WTC11 (cell line): ENCODE results near the gene AKAP1. TPM values are rescaled to one million over a fixed set of nuclear protein-coding genes. Genes with fewer than 3 reads are reported as not detected.

Experiments used
- ATAC-seq: fragments of 200-7000 bp; cut with Tn5 transposase; 2 replicates; pipeline ENCODE4 v1.10.0; 2021; ENCODE audit warnings: mild to moderate bottlenecking, moderate library complexity
- CTCF ChIA-PET: fragments of 300-600 bp; sonication (Branson Sonifier 250); formaldehyde crosslinking; loops from one replicate; lab custom pipeline; 2021; ENCODE audit warnings: antibody characterized with exemption; lab: Charles Lee
- POLR2A ChIA-PET: fragments of 350-600 bp; sonication (Branson Sonifier 250); formaldehyde crosslinking; loops from one replicate; lab custom pipeline; 2021; ENCODE audit warnings: antibody characterized with exemption; lab: Charles Lee
- DNase-seq: peaks from one replicate; pipeline ENCODE4 v3.0.0; 2021; ENCODE audit warnings: low spot score
- H3K27ac Mint-ChIP-seq: 2 replicates; pipeline ENCODE4 v1.8.0; 2021; ENCODE audit warnings: mixed read lengths
- H3K27me3 Mint-ChIP-seq: 2 replicates; pipeline ENCODE4 v1.8.0; 2021; ENCODE audit warnings: low read depth, mild to moderate bottlenecking, moderate library complexity, mixed read lengths
- H3K36me3 Mint-ChIP-seq: 2 replicates; pipeline ENCODE4 v1.8.0; 2021; ENCODE audit warnings: mixed read lengths
- H3K4me1 Mint-ChIP-seq: 2 replicates; pipeline ENCODE4 v1.8.0; 2022; ENCODE audit warnings: mixed read lengths
- H3K4me3 Mint-ChIP-seq: 2 replicates; pipeline ENCODE4 v1.8.0; 2021; ENCODE audit warnings: mild to moderate bottlenecking, moderate library complexity, mixed read lengths
- H3K9me3 Mint-ChIP-seq: 2 replicates; pipeline ENCODE4 v1.8.0; 2021; ENCODE audit warnings: mixed read lengths
- AR ChIP-seq: fragments of 250-450 bp; sonication (Bioruptor Pico); IDR thresholded peaks from 2 replicates; pipeline ENCODE4 v1.9.0; 2021; ENCODE audit warnings: mild to moderate bottlenecking
- ATF1 ChIP-seq: sonication (generic); formaldehyde crosslinking; IDR thresholded peaks from 2 replicates; pipeline ENCODE4 v1.8.1; 2023; ENCODE audit warnings: mild to moderate bottlenecking, moderate library complexity, missing genetic modification reagents
- CTCF ChIP-seq: fragments of 200-600 bp; IDR thresholded peaks from 2 replicates; pipeline ENCODE4 v1.8.0; 2022; ENCODE audit warnings: antibody characterized with exemption
- GTF2I ChIP-seq: fragments of 250-450 bp; sonication (Bioruptor Pico); conservative IDR thresholded peaks from 2 replicates; pipeline ENCODE4 v1.4.0; 2021; ENCODE audit warnings: mild to moderate bottlenecking
- NFATC4 ChIP-seq: fragments of 250-450 bp; sonication (Bioruptor Pico); IDR thresholded peaks from 2 replicates; pipeline ENCODE4 v1.9.0; 2021; ENCODE audit warnings: mild to moderate bottlenecking
- NFE2L1 ChIP-seq: sonication (generic); formaldehyde crosslinking; IDR thresholded peaks from 2 replicates; pipeline ENCODE4 v1.8.1; 2023; ENCODE audit warnings: missing genetic modification reagents
- NFYB ChIP-seq: sonication (generic); formaldehyde crosslinking; conservative IDR thresholded peaks from 2 replicates; pipeline ENCODE4 v1.8.0; 2022; ENCODE audit warnings: low read depth, missing genetic modification reagents
- PRRX2 ChIP-seq: fragments of 250-450 bp; sonication (Bioruptor Pico); IDR thresholded peaks from 2 replicates; pipeline ENCODE4 v1.8.0; 2021; ENCODE audit warnings: mild to moderate bottlenecking
- TEAD1 ChIP-seq: sonication (generic); formaldehyde crosslinking; IDR thresholded peaks from 2 replicates; pipeline ENCODE4 v1.8.0; 2022; ENCODE audit warnings: mild to moderate bottlenecking, missing genetic modification reagents
- TP53 ChIP-seq: sonication (generic); formaldehyde crosslinking; IDR thresholded peaks from 2 replicates; pipeline ENCODE4 v1.8.1; 2023; ENCODE audit warnings: mild to moderate bottlenecking, missing genetic modification reagents
- ZBTB21 ChIP-seq: sonication (generic); formaldehyde crosslinking; IDR thresholded peaks from 2 replicates; pipeline ENCODE4 v1.8.1; 2023; ENCODE audit warnings: mild to moderate bottlenecking, missing genetic modification reagents, borderline replicate concordance
- ZNF219 ChIP-seq: sonication (generic); formaldehyde crosslinking; IDR thresholded peaks from 2 replicates; pipeline ENCODE4 v1.8.0; 2023; ENCODE audit warnings: missing genetic modification reagents, mild to moderate bottlenecking, borderline replicate concordance
- ZNF416 ChIP-seq: fragments of 250-450 bp; sonication (Bioruptor Pico); IDR thresholded peaks from 2 replicates; pipeline ENCODE4 v1.9.0; 2021; ENCODE audit warnings: mild to moderate bottlenecking, inconsistent platforms
- total RNA-seq: library from RNA; stranded (reverse); gene quantifications from 3 replicates; pipeline ENCODE4 v1.2.3, GENCODE V29; 2021
- TF ChIP-seq, protein P1 (sequence below): sonication (generic); formaldehyde crosslinking; IDR thresholded peaks from 2 replicates; pipeline ENCODE4 v1.8.0; 2023; ENCODE audit warnings: missing genetic modification reagents, mild to moderate bottlenecking, borderline replicate concordance
- TF ChIP-seq, protein P2 (sequence below): sonication (generic); formaldehyde crosslinking; IDR thresholded peaks from 2 replicates; pipeline ENCODE4 v1.8.1; 2022; ENCODE audit warnings: mild to moderate bottlenecking, moderate library complexity, missing genetic modification reagents
- TF ChIP-seq, protein P3 (sequence below): fragments of 250-450 bp; sonication (Bioruptor Pico); IDR thresholded peaks from 2 replicates; pipeline ENCODE4 v2.1.2; 2022; ENCODE audit warnings: mild to moderate bottlenecking, moderate library complexity
- TF ChIP-seq, protein P4 (sequence below): sonication (generic); formaldehyde crosslinking; conservative IDR thresholded peaks from 2 replicates; pipeline ENCODE4 v1.8.1; 2023; ENCODE audit warnings: mild to moderate bottlenecking, low read depth, missing genetic modification reagents, moderate library complexity
- TF ChIP-seq, protein P5 (sequence below): fragments of 250-450 bp; sonication (Bioruptor Pico); IDR thresholded peaks from 2 replicates; pipeline ENCODE4 v1.9.0; 2021; ENCODE audit warnings: moderate library complexity, mild to moderate bottlenecking, inconsistent platforms, borderline replicate concordance
- TF ChIP-seq, protein P6 (sequence below): sonication (generic); formaldehyde crosslinking; IDR thresholded peaks from 2 replicates; pipeline ENCODE4 v1.8.1; 2023; ENCODE audit warnings: mild to moderate bottlenecking, missing genetic modification reagents, moderate library complexity

The AKAP1 gene
- total RNA-seq, 1 experiment from 2014 or later: 74.5 TPM

DNA sequence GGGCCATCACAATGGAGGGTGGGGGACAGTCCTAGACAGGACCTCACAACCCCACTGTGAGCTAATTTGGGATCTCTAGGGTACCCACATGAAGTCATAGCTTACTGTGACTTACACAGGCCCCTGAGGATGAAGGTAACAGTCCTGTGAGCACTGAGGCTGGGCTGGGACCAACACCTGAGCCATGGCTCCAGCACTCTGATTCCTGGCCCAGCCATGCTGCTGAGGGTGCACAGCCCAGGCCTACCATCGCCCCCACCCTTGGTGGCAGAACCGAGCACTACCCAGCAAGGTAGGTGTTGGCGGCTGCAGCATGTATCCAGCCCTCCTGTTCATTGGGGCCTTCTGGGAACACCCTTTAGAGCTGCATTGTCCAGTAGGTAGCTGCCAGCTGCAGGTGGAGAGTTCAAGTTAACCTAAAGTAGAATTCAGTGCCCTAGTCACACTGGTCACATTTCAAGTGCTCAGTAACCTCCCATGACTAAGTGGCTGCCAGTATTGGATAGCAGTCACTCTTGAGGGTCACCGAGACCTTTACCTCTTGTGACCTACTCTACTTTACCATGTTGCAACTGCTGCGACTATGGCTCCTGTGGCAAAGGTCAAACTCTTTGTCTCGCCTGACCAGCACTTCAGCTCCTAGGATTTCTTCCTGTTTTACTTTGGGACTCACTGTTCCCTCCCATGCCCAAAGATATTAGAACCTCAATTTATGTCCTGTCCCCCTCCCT lies 11.6 kb downstream of the AKAP1 start (continued):
- TF ChIP-seq AR (CRISPR knock-in tag) (no peak), NFYB (CRISPR knock-in tag) (no peak)
- TF ChIP-seq, protein P1, sequence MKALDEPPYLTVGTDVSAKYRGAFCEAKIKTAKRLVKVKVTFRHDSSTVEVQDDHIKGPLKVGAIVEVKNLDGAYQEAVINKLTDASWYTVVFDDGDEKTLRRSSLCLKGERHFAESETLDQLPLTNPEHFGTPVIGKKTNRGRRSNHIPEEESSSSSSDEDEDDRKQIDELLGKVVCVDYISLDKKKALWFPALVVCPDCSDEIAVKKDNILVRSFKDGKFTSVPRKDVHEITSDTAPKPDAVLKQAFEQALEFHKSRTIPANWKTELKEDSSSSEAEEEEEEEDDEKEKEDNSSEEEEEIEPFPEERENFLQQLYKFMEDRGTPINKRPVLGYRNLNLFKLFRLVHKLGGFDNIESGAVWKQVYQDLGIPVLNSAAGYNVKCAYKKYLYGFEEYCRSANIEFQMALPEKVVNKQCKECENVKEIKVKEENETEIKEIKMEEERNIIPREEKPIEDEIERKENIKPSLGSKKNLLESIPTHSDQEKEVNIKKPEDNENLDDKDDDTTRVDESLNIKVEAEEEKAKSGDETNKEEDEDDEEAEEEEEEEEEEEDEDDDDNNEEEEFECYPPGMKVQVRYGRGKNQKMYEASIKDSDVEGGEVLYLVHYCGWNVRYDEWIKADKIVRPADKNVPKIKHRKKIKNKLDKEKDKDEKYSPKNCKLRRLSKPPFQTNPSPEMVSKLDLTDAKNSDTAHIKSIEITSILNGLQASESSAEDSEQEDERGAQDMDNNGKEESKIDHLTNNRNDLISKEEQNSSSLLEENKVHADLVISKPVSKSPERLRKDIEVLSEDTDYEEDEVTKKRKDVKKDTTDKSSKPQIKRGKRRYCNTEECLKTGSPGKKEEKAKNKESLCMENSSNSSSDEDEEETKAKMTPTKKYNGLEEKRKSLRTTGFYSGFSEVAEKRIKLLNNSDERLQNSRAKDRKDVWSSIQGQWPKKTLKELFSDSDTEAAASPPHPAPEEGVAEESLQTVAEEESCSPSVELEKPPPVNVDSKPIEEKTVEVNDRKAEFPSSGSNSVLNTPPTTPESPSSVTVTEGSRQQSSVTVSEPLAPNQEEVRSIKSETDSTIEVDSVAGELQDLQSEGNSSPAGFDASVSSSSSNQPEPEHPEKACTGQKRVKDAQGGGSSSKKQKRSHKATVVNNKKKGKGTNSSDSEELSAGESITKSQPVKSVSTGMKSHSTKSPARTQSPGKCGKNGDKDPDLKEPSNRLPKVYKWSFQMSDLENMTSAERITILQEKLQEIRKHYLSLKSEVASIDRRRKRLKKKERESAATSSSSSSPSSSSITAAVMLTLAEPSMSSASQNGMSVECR (CRISPR knock-in tag): no peak

GRCh38 chr17:57097832-57098421 lies 12.9 kb downstream of the AKAP1 start:
- Mint-ChIP-seq H3K9me3 (no peaks in the 10 kb centered on the region), H3K27me3 (no peaks in the 10 kb centered on the region), H3K27ac (0 out of 2 replicates have a peak overlapping the region, but pooled peaks have one; percentile 19), H3K4me3 (no peak overlapping the region), H3K4me1 (peaks cover 84% of the 10 kb centered on the region), H3K36me3 (no peaks in the 10 kb centered on the region)
- DNase-seq (no peak), ATAC-seq (no peak)
- ChIA-PET POLR2A (interaction anchor here (0.9 kb wide), 1 partner anchor 9 kb away, joined by 3 read pairs; no protein-coding TSS in a partner anchor), CTCF (interaction anchor here (0.8 to 4.7 kb wide), 8 partner anchors 9 to 278 kb away, joined by 3 to 29 read pairs (median 4); partner anchors contain the start of gene AKAP1)
- TF ChIP-seq CTCF (no peak), TP53 (CRISPR knock-in tag) (no peak), PRRX2 (CRISPR knock-in tag) (no peak), TEAD1 (CRISPR knock-in tag) (no peak), ZNF219 (CRISPR knock-in tag) (no peak), NFATC4 (no peak), GTF2I (CRISPR knock-in tag) (no peak), ZBTB21 (CRISPR knock-in tag) (no peak), ATF1 (CRISPR knock-in tag) (no peak), NFE2L1 (CRISPR knock-in tag) (no peak), ZNF416 (CRISPR knock-in tag) (no peak)
- TF ChIP-seq, protein P2, sequence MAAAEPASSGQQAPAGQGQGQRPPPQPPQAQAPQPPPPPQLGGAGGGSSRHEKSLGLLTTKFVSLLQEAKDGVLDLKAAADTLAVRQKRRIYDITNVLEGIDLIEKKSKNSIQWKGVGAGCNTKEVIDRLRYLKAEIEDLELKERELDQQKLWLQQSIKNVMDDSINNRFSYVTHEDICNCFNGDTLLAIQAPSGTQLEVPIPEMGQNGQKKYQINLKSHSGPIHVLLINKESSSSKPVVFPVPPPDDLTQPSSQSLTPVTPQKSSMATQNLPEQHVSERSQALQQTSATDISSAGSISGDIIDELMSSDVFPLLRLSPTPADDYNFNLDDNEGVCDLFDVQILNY (CRISPR knock-in tag): no peak
- TF ChIP-seq, protein P3, sequence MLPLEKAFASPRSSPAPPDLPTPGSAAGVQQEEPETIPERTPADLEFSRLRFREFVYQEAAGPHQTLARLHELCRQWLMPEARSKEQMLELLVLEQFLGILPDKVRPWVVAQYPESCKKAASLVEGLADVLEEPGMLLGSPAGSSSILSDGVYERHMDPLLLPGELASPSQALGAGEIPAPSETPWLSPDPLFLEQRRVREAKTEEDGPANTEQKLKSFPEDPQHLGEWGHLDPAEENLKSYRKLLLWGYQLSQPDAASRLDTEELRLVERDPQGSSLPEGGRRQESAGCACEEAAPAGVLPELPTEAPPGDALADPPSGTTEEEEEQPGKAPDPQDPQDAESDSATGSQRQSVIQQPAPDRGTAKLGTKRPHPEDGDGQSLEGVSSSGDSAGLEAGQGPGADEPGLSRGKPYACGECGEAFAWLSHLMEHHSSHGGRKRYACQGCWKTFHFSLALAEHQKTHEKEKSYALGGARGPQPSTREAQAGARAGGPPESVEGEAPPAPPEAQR: no peak
- TF ChIP-seq, protein P4, sequence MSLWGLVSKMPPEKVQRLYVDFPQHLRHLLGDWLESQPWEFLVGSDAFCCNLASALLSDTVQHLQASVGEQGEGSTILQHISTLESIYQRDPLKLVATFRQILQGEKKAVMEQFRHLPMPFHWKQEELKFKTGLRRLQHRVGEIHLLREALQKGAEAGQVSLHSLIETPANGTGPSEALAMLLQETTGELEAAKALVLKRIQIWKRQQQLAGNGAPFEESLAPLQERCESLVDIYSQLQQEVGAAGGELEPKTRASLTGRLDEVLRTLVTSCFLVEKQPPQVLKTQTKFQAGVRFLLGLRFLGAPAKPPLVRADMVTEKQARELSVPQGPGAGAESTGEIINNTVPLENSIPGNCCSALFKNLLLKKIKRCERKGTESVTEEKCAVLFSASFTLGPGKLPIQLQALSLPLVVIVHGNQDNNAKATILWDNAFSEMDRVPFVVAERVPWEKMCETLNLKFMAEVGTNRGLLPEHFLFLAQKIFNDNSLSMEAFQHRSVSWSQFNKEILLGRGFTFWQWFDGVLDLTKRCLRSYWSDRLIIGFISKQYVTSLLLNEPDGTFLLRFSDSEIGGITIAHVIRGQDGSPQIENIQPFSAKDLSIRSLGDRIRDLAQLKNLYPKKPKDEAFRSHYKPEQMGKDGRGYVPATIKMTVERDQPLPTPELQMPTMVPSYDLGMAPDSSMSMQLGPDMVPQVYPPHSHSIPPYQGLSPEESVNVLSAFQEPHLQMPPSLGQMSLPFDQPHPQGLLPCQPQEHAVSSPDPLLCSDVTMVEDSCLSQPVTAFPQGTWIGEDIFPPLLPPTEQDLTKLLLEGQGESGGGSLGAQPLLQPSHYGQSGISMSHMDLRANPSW (CRISPR knock-in tag): no peak
- TF ChIP-seq, protein P5, sequence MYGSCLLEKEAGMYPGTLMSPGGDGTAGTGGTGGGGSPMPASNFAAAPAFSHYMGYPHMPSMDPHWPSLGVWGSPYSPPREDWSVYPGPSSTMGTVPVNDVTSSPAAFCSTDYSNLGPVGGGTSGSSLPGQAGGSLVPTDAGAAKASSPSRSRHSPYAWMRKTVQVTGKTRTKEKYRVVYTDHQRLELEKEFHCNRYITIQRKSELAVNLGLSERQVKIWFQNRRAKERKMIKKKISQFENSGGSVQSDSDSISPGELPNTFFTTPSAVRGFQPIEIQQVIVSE (CRISPR knock-in tag): no peak
- TF ChIP-seq, protein P6, sequence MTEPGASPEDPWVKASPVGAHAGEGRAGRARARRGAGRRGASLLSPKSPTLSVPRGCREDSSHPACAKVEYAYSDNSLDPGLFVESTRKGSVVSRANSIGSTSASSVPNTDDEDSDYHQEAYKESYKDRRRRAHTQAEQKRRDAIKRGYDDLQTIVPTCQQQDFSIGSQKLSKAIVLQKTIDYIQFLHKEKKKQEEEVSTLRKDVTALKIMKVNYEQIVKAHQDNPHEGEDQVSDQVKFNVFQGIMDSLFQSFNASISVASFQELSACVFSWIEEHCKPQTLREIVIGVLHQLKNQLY (CRISPR knock-in tag): no peak
